ENCODE data around the gene SH3D19. TPM values are rescaled to one million over a fixed set of nuclear protein-coding genes. Genes with fewer than 3 reads are reported as not detected.
"Not testable (repeated sequence)": the region's sequence is repeated elsewhere in the genome, so short reads cannot be mapped to it uniquely, and the experiment has no call there.

SH3D19 gene
- total and polyA plus RNA-seq, 2 experiments from 2014 or later, result 16.2 to 18.3 TPM

- no peak overlapping the region for H3K4me3 ChIP-seq
- no peaks in the 10 kb centered on the region for H3K27me3 ChIP-seq
- H3K4me1 ChIP-seq (ENCODE audit: low read depth), result no peaks in the 10 kb centered on the region
- no peak for TF ChIP-seq CTCF (IDR thresholded peaks at IDR 0.05; ENCODE audit: low read depth, low read length)
- no peaks in the 10 kb centered on the region for H3K36me3 ChIP-seq
- H3K9me3 ChIP-seq (ENCODE audit: low read depth), result no peaks in the 10 kb centered on the region
- no peak for DNase-seq (ENCODE audit: low read depth in 1 of 2, low spot score in 1 of 2)
- no peak overlapping the region for H3K27ac ChIP-seq
Measured at GRCh38 chr4:151259752-151260151, 65.7 kb downstream of the SH3D19 start.

GRCh38 chr4:151257704-151258103 is 67.7 kb downstream of the SH3D19 start:
- H3K4me3 ChIP-seq, result no peak overlapping the region
- H3K27ac ChIP-seq, result no peak overlapping the region
- no peaks in the 10 kb centered on the region for H3K9me3 ChIP-seq (ENCODE audit: low read depth)
- H3K27me3 ChIP-seq, result no peaks in the 10 kb centered on the region
- H3K36me3 ChIP-seq, result no peaks in the 10 kb centered on the region
- TF ChIP-seq CTCF (IDR thresholded peaks at IDR 0.05; ENCODE audit: low read depth, low read length), result no peak
- DNase-seq (ENCODE audit: low read depth in 1 of 2, low spot score in 1 of 2), result no peak
- H3K4me1 ChIP-seq (ENCODE audit: low read depth), result no peaks in the 10 kb centered on the region

- H3K27ac ChIP-seq, result no peak overlapping the region
- no peaks in the 10 kb centered on the region for H3K36me3 ChIP-seq
- no peaks in the 10 kb centered on the region for H3K9me3 ChIP-seq (ENCODE audit: low read depth)
- no peak for TF ChIP-seq CTCF (IDR thresholded peaks at IDR 0.05; ENCODE audit: low read depth, low read length)
- H3K4me1 ChIP-seq (ENCODE audit: low read depth), result no peaks in the 10 kb centered on the region
- DNase-seq (ENCODE audit: low read depth in 1 of 2, low spot score in 1 of 2), result no peak
- no peak overlapping the region for H3K4me3 ChIP-seq
- H3K27me3 ChIP-seq, result no peaks in the 10 kb centered on the region
Measured at GRCh38 chr4:151256134-151256533, 69.3 kb downstream of the SH3D19 start.

GRCh38 chr4:151255680-151256079 is 69.7 kb downstream of the SH3D19 start:
- not testable (repeated sequence) for H3K4me3 ChIP-seq; DNase-seq (ENCODE audit: low read depth in 1 of 2, low spot score in 1 of 2); H3K9me3 ChIP-seq (ENCODE audit: low read depth)

GRCh38 chr4:151255226-151255625 is 70.2 kb downstream of the SH3D19 start:
- not testable (repeated sequence) for H3K27ac ChIP-seq; DNase-seq (ENCODE audit: low read depth in 1 of 2, low spot score in 1 of 2); H3K4me3 ChIP-seq; H3K36me3 ChIP-seq; H3K9me3 ChIP-seq (ENCODE audit: low read depth); H3K4me1 ChIP-seq (ENCODE audit: low read depth); H3K27me3 ChIP-seq

More at GRCh38 chr4:151255680-151256079, 69.7 kb downstream of the SH3D19 start:
- H3K4me1 ChIP-seq (ENCODE audit: low read depth); H3K27me3 ChIP-seq; H3K36me3 ChIP-seq; H3K27ac ChIP-seq: not testable (repeated sequence)

GRCh38 chr4:151251603-151252304 is 73.7 kb downstream of the SH3D19 start:
- H3K4me3 ChIP-seq, result no peak overlapping the region
- DNase-seq (ENCODE audit: low read depth in 1 of 2, low spot score in 1 of 2), result no peak
- H3K27me3 ChIP-seq, result no peaks in the 10 kb centered on the region
- no peak for TF ChIP-seq CTCF (IDR thresholded peaks at IDR 0.05; ENCODE audit: low read depth, low read length)
- no peaks in the 10 kb centered on the region for H3K4me1 ChIP-seq (ENCODE audit: low read depth)
- H3K36me3 ChIP-seq, result no peaks in the 10 kb centered on the region
- H3K9me3 ChIP-seq (ENCODE audit: low read depth), result no peaks in the 10 kb centered on the region
- H3K27ac ChIP-seq, result no peak overlapping the region

Measured in cardiac muscle cell (in vitro differentiated cells and primary cell).